ENCODE results near the gene SARDH.

Gene SARDH, protein sequence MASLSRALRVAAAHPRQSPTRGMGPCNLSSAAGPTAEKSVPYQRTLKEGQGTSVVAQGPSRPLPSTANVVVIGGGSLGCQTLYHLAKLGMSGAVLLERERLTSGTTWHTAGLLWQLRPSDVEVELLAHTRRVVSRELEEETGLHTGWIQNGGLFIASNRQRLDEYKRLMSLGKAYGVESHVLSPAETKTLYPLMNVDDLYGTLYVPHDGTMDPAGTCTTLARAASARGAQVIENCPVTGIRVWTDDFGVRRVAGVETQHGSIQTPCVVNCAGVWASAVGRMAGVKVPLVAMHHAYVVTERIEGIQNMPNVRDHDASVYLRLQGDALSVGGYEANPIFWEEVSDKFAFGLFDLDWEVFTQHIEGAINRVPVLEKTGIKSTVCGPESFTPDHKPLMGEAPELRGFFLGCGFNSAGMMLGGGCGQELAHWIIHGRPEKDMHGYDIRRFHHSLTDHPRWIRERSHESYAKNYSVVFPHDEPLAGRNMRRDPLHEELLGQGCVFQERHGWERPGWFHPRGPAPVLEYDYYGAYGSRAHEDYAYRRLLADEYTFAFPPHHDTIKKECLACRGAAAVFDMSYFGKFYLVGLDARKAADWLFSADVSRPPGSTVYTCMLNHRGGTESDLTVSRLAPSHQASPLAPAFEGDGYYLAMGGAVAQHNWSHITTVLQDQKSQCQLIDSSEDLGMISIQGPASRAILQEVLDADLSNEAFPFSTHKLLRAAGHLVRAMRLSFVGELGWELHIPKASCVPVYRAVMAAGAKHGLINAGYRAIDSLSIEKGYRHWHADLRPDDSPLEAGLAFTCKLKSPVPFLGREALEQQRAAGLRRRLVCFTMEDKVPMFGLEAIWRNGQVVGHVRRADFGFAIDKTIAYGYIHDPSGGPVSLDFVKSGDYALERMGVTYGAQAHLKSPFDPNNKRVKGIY

DNA sequence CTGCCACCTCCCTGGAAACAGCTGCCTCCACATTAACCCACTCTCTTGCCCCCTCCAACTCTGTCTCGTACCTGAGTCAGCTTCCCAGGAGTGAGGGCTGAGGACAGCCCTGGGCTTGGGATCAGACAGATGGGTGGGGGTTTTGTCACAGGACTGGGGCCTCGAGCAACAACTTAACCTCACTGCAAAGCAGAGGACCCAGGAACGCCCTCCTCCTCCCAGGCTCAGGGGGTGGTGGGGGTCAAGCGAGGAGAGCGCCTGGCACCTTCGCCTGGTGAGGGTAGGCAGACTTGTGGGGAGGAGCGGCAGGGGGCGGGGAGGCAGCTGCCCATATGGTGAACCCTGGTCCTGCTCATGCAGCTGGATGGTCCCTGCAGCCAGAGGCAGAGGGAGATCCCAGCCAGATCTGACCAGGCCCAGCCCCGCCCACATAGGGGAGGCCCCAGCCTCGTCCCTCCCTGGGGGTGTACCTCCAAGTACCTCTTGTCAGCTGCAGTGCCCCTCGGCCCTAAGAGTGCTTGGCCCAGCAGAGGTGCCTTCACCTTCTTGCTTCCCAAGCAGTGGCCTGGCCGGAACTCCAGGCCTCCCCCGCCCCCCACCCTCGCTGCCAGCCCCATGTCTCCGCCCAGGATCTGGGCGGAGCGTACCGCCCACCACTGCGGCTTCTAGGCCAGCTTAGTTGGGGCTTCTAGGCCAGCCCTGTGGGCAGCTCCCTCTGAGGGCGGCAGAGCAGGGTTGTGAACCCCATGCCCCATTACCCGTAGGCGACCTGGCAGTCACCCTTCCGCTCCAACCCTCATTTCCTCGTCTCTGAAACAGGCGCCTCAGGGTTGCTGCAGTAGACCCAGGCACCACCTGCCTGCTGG, at the start of gene SARDH:
Gene SARDH (minus strand): TSS at position 579 of the 866 bp plus-strand sequence. CDS start 4,179 bp downstream, outside the sequence.
- DNase-seq = no peak

DNA sequence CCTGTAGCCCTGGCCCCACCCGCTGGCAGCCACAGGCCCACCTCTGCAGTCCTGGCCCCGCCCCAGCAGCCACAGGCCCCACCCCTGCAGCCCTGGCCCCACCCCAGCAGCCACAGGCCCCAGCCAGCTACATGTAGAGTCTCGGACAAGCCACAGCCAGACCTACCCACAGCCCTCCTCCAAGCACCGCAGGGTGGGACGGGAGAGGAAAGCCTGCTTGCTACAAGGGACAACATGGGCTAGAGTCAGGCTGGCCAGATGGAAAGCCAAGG, 49.5 kb upstream of the SARDH start:
- DNase-seq = no peak

DNA sequence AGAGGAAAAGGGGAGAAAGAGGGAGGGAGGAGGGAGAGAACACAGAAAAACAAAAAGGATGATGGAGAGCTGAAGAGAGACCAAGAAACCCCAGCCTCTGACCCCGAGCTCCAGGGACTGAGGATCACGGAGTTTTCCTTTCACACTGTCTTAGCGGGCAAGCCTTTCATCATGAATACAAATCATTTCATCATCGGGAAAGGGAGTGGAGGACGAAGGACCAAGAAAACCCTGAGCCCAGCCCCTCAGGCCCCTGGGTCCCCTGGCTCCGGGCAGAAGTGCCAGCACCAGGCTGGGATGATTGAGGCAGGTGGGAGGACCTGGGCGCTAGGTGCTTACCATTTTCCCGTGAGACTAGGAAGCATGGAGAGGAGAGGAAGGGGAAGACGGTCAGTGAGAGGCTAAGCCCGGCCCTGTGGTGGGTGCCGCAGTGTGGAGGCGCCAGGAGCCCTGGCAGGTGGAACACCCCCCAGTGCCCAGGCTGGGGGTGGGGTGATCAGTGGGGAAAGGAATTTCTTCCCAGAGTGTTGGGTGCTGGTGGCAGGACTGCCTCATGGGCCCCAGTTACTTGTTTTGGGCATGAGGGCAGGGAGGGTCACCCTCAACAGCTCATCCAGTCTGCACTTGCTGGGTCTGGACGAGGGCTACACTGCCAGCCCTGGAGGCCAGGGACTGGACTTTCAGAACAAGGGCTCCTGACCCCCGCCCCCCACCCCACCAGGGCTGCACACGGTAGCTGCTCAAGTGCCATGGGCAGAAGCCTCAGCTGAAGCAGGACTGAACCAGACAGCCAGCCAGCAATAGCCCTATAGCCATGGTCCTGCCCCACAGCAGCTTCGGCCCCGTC, 49.0 kb upstream of the SARDH start:
- DNase-seq = no peak

DNA sequence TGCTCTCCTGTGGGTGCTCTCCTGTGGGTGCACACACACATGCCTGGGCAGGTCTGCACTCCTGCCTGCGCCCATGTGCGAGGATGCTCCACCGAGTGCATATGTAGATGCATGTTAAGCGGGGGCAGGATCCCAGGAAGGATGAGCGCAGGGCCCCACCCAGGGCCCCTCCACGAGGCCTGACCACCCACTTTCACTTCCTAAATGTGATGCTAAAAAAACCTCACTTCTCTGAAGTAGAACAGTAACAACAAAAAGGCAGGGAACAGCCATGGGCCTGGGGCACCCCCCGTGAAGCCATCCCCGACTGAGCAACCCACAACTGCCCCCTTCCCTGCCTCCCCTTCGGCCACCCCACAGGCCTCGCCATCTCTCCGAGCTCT, 48.2 kb upstream of the SARDH start:
- no peak for DNase-seq

DNA sequence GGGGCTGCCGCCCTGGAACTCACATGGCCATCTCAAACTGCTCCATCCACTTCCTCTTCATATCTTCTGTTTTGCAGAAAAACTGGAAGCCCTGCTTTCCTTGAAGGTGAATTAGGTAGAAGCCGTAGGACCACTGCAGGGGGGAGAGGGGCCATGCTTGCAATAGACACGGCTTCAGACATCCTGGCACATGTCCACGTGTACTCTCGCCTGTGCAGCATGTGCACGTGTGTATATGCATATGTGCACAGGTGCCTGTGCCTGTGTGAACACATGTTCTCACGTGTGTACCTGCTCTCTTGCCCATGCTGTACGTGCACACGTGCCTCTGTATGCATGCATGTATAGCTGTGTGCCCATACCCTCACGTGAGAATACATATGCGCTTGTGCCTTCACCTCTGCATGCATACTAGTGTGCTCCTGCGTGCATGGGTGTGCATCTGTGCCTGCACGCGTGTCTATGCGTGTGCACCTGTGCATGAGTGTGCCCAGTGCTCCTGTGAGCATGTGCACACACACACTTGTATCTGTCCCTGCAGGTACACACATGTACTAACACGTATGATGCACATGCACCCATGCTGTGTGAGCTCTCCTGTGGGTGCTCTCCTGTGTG, 47.7 kb upstream of the SARDH start:
- no peak for DNase-seq

DNA sequence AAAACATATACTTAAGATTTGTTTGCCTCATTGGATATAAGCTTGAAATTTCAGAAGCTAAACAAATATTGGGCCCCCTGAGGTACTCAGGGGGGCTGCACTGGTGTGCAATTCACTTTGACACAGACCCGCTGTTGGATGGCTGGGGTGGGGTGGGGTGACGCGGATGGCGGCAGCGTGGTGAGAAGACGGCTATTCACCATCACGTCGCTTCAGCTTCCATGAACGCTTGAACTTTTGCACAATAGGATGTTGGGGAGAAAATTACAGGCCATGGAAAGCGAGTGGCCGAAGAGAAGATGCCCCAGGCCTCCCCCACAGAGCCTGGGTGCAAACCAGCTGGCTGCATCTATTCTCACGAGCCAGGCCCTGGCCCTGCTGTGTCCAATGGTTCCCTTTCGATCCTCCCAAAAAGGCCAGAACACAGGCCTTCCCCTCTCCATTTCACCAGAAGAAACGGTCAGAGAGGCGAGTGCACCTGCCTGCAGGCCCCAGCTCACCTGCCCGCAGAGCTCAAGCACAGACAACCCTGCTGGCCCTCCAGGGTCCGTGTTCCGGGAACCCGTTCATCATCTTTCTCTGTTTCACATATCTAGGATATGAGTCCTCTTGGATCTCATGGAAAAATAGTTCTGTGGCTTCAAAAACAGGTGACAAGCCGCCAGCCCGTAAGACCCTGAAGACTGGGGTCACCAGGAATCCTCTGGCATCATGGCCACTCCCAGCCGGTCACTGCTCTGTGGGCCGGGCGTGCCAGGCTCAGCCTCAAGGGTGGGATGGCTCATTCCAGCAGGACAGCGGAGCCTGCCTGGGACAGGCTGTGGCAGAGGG, 46.8 kb upstream of the SARDH start:
- no peak for DNase-seq

DNA sequence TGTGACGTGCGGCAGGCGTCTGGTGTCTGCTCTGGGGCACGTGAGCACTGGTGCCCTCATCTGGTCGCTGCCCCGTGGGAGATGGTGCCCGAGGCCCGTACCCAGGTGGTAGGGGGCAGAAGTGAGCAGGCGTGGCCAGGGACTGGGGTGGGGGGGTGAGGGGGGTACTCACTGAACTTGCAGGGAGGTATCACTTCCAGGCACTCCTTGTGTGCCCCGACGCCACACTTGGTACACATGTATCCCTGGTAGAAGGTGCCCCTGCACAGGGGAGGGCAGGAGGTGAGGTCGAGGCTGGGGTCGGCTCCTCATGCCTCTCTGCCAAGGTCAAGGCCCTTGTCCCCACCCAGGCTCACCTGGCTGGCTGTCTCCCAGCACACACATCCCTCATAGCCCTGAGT, 45.2 kb upstream of the SARDH start:
- no peak for DNase-seq

DNA sequence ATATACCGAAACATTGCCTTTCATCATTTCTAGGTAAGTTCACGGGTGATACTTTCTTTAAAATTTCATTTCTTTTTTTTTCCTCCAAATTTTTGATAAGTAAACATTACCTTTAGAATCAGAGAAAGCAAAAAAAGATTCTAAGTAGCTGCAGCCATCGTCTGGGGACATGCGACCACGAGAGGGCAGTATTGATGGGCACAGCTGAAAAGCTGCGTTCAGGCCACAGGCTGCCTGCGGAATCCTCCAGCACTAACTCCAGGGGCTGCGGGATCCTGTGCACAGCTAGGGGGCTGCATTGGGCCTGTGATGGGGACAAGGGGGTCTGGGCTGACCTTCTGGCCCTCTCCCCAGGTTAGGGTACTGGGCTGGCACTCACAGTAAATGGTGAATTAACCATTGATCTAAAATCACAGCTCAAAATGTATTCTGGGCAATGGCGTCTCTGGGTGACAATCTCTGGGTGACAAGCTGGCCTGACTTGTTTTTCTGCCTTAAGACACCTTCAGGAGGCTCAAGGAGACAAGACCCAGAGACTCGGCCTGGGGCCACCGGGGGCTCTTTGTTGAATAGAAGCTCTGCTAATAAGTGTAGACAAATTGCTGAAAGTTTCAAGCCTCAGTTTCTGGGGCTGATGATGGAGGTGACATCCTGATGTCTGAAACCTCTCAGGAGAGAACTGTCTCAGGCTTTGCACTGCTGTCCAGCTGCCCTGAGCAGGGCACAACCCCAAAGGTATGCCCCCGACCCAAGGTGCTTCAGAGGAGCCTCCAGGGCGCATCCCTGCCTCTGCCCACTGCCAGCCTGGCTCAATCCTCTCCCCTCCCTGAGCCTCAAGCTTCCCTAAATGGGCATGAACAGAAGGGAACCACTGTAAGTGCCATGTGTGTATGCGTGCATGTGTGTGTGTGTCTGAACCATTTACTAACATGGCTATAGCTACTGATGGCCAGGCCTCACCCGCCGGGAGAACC, 44.3 kb upstream of the SARDH start:
- peak in 1 of 2 experiments; percentile 38 for DNase-seq

DNA sequence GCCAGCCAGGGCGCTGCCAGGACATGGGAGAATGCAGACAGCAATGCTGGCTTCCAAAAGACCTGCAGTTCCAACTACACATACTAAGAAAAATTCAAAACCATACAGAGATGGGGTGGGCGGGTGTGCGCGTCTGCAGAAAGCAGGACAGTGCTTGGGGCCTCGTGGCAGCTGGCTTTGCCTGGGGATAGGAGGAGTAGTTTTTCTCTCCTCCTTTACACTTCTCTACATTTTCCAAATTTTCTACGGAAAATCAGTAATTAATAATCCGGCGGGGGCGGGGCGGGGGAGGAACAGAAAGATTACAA, 43.6 kb upstream of the SARDH start:
- no peak for DNase-seq

DNA sequence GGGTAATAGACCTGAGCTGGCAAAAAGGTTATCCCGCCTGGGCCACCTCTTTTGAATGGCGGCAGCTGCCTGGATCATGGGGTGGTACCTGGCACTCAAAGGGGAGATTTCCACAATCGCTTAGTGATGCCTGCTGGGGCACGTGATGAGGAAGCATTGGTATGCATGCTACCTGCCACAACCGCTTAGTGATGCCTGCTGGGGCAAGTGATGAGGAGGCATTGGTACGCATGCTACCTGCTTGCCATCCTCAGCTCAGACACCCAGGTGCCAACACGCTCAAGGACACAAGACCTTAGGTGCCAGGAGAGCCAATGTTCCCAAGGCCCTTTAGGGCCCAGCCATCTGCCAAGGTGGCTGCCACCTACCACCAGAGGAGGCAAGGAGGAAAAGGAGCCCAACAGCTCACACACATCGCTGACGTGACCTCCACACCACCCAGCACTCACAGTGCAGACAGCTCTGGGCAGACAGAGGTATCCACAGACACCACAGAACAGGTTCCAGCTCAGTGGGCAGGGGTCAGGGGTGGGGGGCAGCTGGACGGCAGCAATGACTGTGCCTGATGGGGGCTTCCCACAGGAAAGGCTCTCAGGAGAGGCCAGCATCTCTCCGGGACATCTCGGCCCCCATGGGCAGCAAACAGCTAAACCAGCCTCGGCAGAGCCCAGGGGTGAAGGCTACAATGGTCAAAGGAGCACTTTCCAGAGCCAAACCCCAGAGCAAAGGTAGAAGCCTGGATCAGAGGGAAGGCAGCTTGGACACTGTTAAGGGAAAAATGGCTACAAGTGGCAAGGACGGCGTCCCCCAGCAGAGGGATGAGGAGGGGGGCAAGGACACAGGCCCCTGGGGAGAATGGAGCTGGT, 43.0 kb upstream of the SARDH start:
- DNase-seq = no peak

DNA sequence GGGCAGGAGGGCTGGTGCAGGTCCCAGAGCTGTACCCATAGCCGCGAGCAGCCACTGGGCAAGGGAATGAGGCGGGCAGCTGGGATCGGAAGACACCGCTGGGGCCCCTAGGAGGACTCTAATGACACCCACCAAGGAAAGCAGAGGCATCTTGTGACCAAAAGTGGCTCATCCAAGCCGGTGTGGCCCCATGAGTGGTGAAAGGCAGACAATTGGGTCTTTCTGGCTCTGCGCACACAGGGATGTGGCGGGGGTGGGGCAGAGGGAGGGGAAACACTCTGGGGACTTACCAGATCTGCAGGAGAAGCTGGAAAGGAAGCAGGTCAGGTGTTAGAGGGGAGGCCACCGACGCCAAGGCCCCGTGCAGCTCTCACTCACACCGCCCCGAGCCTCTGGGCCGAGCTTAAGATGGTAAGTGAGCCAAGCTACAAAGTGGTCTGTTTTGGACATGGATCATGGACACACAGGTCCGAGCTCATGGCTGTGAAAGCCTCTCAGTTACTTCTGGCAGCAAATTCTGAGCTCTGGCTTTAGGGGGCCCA, 42.3 kb upstream of the SARDH start:
- DNase-seq = no peak

DNA sequence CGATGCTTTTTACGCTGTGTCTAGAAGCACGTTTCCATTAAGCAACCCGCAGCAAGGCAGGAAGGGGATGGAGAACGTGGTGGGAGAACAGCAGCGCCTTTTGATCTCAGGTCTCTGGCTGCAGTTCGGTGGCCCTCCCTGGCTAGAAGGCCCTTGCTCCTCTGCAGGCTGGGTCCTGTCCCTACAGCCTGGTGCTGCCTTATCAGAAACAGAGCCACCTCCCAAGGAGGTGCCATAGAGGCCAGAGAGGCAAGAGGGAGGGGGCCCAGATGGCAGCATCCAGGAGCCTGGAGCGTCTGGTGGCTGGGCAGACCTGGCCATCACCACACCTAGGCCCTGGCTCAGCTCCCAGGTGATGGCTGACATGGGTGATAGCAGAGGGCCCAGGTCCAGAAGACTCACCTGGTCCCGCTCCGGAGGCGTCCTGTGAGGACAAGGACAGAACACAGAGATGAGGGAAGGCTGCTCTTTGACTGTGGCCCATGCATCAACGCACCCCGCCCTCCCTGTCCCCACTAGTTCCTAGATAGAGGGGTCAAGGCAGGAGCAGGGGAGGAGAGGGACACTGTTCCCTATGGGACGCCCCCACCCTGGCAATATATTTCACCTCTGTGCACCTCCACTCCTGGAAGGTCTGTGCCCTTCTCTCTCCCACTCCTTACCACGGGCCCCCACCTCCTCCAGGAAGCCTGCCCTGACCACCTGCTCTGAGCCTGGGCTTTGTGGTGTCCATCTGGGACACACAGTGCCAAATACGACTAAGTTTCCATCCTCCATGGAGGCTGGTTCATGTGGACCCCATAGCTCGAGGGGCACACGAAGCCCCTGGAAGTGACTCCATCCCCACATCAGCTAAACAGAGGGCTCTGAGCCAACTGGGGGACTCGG, 41.6 kb upstream of the SARDH start:
- no peak for DNase-seq

DNA sequence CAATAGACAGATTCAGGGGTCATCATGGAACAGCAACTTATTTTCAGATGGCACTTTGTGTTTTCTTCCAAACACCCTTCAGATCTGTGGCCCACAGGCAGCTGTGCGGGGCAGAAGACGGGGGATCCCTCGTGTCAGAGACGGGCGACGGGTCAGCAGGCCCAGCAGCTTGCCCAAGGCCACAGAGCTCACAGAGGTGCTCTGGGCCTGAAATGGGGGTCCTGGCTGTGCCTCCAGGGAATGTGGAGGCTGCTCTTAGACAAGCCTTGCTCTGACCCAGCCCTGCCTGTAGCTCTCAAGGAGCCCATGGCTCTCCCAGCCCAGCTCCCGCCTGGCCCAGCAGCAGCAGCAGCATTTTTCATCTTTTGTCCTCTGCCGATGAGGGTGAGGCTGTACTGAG, 40.9 kb upstream of the SARDH start:
- no peak for DNase-seq

DNA sequence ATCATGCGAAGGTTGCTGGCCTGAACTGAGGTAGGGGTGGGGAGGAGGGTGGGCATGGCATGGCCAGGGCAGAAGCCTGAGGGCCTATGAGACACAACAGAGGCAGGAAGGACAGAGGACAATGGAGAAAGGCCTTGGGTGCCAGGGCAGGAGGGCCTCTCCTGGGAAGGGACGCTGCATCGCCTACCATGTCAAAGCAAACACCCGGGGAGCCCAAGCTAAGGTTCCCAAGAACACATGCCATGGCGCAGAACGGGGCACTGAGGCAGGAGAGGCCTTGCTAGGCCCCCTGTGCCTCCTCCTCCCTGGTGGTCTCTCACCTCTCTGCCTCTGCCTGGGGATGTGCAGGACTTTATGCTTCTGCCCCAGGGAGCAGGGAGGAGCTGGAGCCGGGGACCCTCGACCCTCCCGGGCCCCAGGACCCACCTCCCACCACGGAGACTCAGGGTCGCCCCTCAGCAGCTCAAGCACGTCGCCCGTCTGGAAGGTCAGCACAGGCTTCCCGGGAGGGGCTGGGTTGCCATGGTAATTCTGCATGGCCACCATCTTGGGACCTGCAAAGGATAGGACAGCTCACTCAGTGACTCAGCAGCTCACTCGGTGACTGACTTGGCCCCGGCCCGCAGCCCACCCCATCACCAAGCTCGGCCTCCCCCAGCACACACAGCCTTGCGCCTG, 40.3 kb upstream of the SARDH start:
- no peak for DNase-seq

DNA sequence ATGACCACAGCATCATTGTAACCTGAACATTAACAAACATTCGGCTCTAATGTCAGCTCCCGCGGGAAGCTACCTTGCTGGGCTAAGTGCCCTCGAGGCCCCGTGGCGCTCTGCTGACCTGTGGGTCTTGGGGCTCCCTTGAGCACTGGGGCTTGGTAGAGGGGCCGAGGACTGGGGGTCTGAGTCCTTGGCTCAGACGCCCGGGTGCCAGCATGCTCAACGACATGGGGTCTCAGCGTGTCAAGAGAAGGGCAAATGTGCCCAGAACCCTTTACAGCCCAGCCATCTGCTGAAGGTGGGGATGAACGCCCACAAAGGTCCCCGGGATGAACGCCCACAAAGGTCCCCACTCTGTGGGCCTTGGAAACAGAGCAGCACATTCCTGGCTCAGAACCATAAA, 39.7 kb upstream of the SARDH start:
- no peak for DNase-seq

DNA sequence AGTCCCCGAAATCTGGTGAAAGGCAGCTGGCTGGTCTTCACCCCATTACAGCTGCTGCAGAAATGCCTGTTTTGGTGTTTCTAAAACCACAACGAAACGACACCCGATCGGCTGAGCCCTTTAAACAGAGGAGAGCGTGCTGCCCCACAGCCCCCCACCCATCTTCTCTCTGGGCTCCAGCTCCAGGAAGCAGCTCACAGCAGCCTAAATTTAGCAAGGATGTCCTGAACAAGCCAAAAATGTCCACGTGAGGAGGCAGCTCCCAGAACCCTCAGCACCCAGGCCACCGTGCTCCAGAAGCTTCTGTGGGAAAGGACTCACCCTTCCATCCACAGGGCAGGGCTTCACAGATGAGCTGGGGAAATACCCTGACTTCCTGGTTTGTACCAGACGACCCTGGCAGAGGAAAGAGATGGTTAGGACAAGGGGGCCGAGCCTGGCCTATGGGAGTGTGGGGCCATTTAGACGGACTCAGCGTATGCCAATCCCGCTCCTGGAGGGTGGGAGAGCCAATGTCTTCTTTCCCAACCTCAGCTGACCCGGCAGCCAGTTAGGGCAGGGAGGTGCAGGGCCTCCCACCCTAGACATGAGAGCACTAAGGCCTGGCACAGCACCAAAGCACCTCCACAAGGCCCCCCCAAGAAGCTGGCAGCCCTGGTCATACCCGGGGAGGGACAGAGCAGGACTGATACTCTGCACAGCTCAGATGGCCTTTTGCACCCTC, 39.1 kb upstream of the SARDH start:
- no peak for DNase-seq

All from NCI-H446 (cell line).